Neural cell (in vitro differentiated cells): Measurements from ENCODE around the gene SLC66A1.

ENCODE experiments used
- EZH2 ChIP-seq: fragments of 200-600, 300-800 bp; shearing (Covaris generic), sonication (generic); IDR thresholded peaks from 2 replicates; pipeline ENCODE4 v1.6.1; 2014; ENCODE audit warnings: antibody characterized with exemption, low read length, borderline replicate concordance, mild to moderate bottlenecking; ENCODE audit not compliant: insufficient read depth, poor library complexity, severe bottlenecking
- TF ChIP-seq, protein P1 (sequence below): fragments of 450-650 bp; IDR thresholded peaks from 2 replicates; pipeline ENCODE4 v1.5.1; 2014; ENCODE audit warnings: antibody characterized with exemption, mild to moderate bottlenecking, moderate library complexity; ENCODE audit not compliant: poor library complexity, severe bottlenecking
- TF ChIP-seq, protein P2 (sequence below): IDR thresholded peaks from 2 replicates; pipeline ENCODE4 v1.6.1; 2012; ENCODE audit warnings: borderline replicate concordance

DNA sequence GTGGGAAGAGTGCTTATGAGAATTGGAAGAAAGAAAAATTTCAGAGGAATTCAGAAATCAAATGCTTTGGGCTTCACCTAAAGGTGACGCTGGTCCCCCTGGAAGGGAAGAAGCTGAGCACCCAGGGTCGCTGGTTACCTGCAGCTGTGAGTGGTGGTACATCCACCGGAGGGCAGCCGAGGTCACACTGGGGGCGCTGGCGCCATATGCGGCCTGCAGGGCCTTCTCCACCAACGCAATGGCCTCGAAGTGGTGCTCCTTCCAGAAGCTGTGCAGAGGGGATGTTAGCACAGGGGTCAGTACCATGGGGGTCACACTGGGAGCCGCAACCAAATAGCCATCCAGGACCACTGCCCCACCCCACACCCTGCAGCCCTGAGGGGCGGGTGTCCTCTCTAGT is 6.2 kb upstream of the SLC66A1 start:
- TF ChIP-seq EZH2 = no peak
- TF ChIP-seq, protein P1, sequence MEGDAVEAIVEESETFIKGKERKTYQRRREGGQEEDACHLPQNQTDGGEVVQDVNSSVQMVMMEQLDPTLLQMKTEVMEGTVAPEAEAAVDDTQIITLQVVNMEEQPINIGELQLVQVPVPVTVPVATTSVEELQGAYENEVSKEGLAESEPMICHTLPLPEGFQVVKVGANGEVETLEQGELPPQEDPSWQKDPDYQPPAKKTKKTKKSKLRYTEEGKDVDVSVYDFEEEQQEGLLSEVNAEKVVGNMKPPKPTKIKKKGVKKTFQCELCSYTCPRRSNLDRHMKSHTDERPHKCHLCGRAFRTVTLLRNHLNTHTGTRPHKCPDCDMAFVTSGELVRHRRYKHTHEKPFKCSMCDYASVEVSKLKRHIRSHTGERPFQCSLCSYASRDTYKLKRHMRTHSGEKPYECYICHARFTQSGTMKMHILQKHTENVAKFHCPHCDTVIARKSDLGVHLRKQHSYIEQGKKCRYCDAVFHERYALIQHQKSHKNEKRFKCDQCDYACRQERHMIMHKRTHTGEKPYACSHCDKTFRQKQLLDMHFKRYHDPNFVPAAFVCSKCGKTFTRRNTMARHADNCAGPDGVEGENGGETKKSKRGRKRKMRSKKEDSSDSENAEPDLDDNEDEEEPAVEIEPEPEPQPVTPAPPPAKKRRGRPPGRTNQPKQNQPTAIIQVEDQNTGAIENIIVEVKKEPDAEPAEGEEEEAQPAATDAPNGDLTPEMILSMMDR = no peak
- TF ChIP-seq, protein P2, sequence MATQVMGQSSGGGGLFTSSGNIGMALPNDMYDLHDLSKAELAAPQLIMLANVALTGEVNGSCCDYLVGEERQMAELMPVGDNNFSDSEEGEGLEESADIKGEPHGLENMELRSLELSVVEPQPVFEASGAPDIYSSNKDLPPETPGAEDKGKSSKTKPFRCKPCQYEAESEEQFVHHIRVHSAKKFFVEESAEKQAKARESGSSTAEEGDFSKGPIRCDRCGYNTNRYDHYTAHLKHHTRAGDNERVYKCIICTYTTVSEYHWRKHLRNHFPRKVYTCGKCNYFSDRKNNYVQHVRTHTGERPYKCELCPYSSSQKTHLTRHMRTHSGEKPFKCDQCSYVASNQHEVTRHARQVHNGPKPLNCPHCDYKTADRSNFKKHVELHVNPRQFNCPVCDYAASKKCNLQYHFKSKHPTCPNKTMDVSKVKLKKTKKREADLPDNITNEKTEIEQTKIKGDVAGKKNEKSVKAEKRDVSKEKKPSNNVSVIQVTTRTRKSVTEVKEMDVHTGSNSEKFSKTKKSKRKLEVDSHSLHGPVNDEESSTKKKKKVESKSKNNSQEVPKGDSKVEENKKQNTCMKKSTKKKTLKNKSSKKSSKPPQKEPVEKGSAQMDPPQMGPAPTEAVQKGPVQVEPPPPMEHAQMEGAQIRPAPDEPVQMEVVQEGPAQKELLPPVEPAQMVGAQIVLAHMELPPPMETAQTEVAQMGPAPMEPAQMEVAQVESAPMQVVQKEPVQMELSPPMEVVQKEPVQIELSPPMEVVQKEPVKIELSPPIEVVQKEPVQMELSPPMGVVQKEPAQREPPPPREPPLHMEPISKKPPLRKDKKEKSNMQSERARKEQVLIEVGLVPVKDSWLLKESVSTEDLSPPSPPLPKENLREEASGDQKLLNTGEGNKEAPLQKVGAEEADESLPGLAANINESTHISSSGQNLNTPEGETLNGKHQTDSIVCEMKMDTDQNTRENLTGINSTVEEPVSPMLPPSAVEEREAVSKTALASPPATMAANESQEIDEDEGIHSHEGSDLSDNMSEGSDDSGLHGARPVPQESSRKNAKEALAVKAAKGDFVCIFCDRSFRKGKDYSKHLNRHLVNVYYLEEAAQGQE = no peak
